HEK293 (cell line): ENCODE results near the gene ADCY4.
A peak's percentile ranks its signal among the peaks of the same experiment; 100 is the strongest.

Experiments used
- BCL6B ChIP-seq: fragments of 450-650 bp; formaldehyde crosslinking; IDR thresholded peaks from 2 replicates; pipeline ENCODE4 v1.5.1; 2017; ENCODE audit warnings: missing biosample characterization, missing genetic modification characterization
- ELK4 ChIP-seq: IDR thresholded peaks from 2 replicates; pipeline ENCODE4 v1.6.1; 2011; ENCODE audit warnings: mild to moderate bottlenecking, low read depth, low read length, borderline replicate concordance
- GFI1B ChIP-seq: fragments of 450-650 bp; formaldehyde crosslinking; IDR thresholded peaks from 2 replicates; pipeline ENCODE4 v1.5.1; 2016; ENCODE audit warnings: missing biosample characterization, missing genetic modification characterization
- HOXC10 ChIP-seq: sonication (generic); formaldehyde crosslinking; IDR thresholded peaks from 2 replicates; pipeline ENCODE4 v1.8.1; 2023; ENCODE audit warnings: mild to moderate bottlenecking, missing genetic modification reagents
- INSM2 ChIP-seq: fragments of 450-650 bp; formaldehyde crosslinking; IDR thresholded peaks from 2 replicates; pipeline ENCODE4 v1.5.1; 2016; ENCODE audit warnings: missing biosample characterization, missing genetic modification characterization
- KLF8 ChIP-seq: fragments of 450-650 bp; formaldehyde crosslinking; IDR thresholded peaks from 2 replicates; pipeline ENCODE4 v1.5.1; 2016; ENCODE audit warnings: missing biosample characterization, missing genetic modification characterization
- MEIS1 ChIP-seq: sonication (generic); formaldehyde crosslinking; IDR thresholded peaks from 2 replicates; pipeline ENCODE4 v1.8.1; 2022; ENCODE audit warnings: missing genetic modification reagents, mild to moderate bottlenecking, borderline replicate concordance
- PRDM10 ChIP-seq: fragments of 450-650 bp; formaldehyde crosslinking; IDR thresholded peaks from 2 replicates; pipeline ENCODE4 v1.5.1; 2016; ENCODE audit warnings: missing biosample characterization, missing genetic modification characterization
- ZBTB10 ChIP-seq: fragments of 450-650 bp; formaldehyde crosslinking; IDR thresholded peaks from 2 replicates; pipeline ENCODE4 v1.5.1; 2016; ENCODE audit warnings: missing biosample characterization, missing genetic modification characterization
- ZBTB21 ChIP-seq: fragments of 450-650 bp; formaldehyde crosslinking; IDR thresholded peaks from 2 replicates; pipeline ENCODE4 v1.5.1; 2017; ENCODE audit warnings: missing biosample characterization, missing genetic modification characterization
- ZBTB26 ChIP-seq: fragments of 450-650 bp; formaldehyde crosslinking; optimal IDR thresholded peaks from 2 replicates; pipeline ENCODE3; 2016; ENCODE audit warnings: missing biosample characterization, mild to moderate bottlenecking, missing genetic modification characterization
- ZNF157 ChIP-seq: fragments of 450-650 bp; formaldehyde crosslinking; IDR thresholded peaks from 2 replicates; pipeline ENCODE4 v1.5.1; 2016; ENCODE audit warnings: missing biosample characterization, missing genetic modification characterization
- ZNF398 ChIP-seq: fragments of 450-650 bp; formaldehyde crosslinking; IDR thresholded peaks from 2 replicates; pipeline ENCODE4 v1.5.1; 2017; ENCODE audit warnings: missing biosample characterization, missing genetic modification characterization
- ZNF433 ChIP-seq: fragments of 450-650 bp; formaldehyde crosslinking; IDR thresholded peaks from 2 replicates; pipeline ENCODE4 v1.5.1; 2016; ENCODE audit warnings: missing biosample characterization, missing genetic modification characterization, low read depth
- ZNF549 ChIP-seq: fragments of 450-650 bp; IDR thresholded peaks from 2 replicates; pipeline ENCODE4 v1.5.1; 2018; ENCODE audit warnings: missing biosample characterization, missing genetic modification characterization, mild to moderate bottlenecking, inconsistent platforms, moderate library complexity
- ZNF639 ChIP-seq: fragments of 450-650 bp; formaldehyde crosslinking; IDR thresholded peaks from 2 replicates; pipeline ENCODE4 v1.5.1; 2016; ENCODE audit warnings: missing biosample characterization, missing genetic modification characterization
- ZNF645 ChIP-seq: fragments of 450-650 bp; formaldehyde crosslinking; IDR thresholded peaks from 2 replicates; pipeline ENCODE4; 2016; ENCODE audit warnings: missing biosample characterization, missing genetic modification characterization
- ZNF658 ChIP-seq: fragments of 450-650 bp; formaldehyde crosslinking; IDR thresholded peaks from 2 replicates; pipeline ENCODE4; 2016; ENCODE audit warnings: missing biosample characterization, missing genetic modification characterization
- ZNF677 ChIP-seq: fragments of 450-650 bp; IDR thresholded peaks from 2 replicates; pipeline ENCODE4 v1.5.0; 2018; ENCODE audit warnings: missing biosample characterization, mild to moderate bottlenecking, missing genetic modification characterization, moderate library complexity
- ZNF776 ChIP-seq: fragments of 450-650 bp; formaldehyde crosslinking; IDR thresholded peaks from 2 replicates; pipeline ENCODE4 v1.5.0; 2017; ENCODE audit warnings: missing biosample characterization, missing genetic modification characterization, borderline replicate concordance

ADCY4 gene

GRCh38 chr14:24271134-24271833, 63.6 kb downstream of the ADCY4 start, which contains the start of gene RABGGTA (continued):
- TF ChIP-seq ZBTB10 (tag by site-specific recombination) (peak; percentile 95), BCL6B (tag by site-specific recombination) (no peak), ZNF776 (tag by site-specific recombination) (no peak), ZNF433 (tag by site-specific recombination) (no peak), GFI1B (tag by site-specific recombination) (no peak), ZNF658 (tag by site-specific recombination) (no peak), ZNF639 (tag by site-specific recombination) (no peak; the same call in 1 of the 2 replicates), MEIS1 (CRISPR knock-in tag) (no peak), ZNF398 (tag by site-specific recombination) (peak; percentile 33; the same call in 1 of the 2 replicates), ZNF645 (tag by site-specific recombination) (no peak), ZNF549 (no peak), PRDM10 (tag by site-specific recombination) (no peak; the same call in 1 of the 2 replicates), ZBTB26 (peak; percentile 94), INSM2 (tag by site-specific recombination) (0 out of 2 replicates have a peak, but pooled peaks have one; percentile 33), ZBTB21 (tag by site-specific recombination) (no peak), ZNF677 (no peak), ZNF157 (tag by site-specific recombination) (no peak), HOXC10 (no peak), KLF8 (peak; percentile 82; the same call in 1 of the 2 replicates), ELK4 (no peak; the same call in 1 of the 2 replicates)
